ENCODE results near the gene HDAC8. TPM values are rescaled to one million over a fixed set of nuclear protein-coding genes. Genes with fewer than 3 reads are reported as not detected.

The HDAC8 gene
- total RNA-seq, 1 donor from 2014 or later = 22.3 TPM

GRCh38 chrX:72365126-72365525 lies 207.5 kb downstream of the HDAC8 start:
- Histone ChIP-seq H3K36me3 (ENCODE audit: control insufficient read depth, insufficient read depth, low read length) (no peaks in the 10 kb centered on the region), H3K4me3 (ENCODE audit: low read depth, low read length) (no peak overlapping the region), H3K27me3 (ENCODE audit: control insufficient read depth, insufficient read depth, low read length) (peaks cover 4% of the 10 kb centered on the region)
- DNase-seq (ENCODE audit: low read depth) = no peak
- TF ChIP-seq, protein P1, sequence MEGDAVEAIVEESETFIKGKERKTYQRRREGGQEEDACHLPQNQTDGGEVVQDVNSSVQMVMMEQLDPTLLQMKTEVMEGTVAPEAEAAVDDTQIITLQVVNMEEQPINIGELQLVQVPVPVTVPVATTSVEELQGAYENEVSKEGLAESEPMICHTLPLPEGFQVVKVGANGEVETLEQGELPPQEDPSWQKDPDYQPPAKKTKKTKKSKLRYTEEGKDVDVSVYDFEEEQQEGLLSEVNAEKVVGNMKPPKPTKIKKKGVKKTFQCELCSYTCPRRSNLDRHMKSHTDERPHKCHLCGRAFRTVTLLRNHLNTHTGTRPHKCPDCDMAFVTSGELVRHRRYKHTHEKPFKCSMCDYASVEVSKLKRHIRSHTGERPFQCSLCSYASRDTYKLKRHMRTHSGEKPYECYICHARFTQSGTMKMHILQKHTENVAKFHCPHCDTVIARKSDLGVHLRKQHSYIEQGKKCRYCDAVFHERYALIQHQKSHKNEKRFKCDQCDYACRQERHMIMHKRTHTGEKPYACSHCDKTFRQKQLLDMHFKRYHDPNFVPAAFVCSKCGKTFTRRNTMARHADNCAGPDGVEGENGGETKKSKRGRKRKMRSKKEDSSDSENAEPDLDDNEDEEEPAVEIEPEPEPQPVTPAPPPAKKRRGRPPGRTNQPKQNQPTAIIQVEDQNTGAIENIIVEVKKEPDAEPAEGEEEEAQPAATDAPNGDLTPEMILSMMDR (IDR thresholded peaks at IDR 0.05; ENCODE audit: insufficient read depth, low read length, poor library complexity, severe bottlenecking) = no peak

DNA sequence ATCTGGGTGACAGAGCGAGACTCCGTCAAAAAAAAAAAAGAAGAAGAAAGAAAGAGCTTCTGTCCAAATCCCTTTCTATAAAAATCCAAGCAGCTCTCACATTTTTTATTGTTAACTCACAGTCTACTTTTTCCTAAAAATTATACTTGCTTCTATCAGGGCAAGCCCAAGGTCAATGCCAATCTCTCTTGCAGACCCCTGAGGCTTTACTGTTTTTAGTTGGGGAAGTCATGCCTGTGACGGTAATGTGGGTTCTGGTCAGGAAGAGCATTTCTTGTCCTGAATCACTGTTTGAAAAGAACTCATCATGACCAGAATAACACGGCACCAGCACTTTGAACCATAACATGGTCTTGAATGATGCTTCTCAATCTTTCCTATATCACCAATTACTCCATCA lies 212.3 kb downstream of the HDAC8 start:
- TF ChIP-seq, protein P1 (IDR thresholded peaks at IDR 0.05; ENCODE audit: insufficient read depth, low read length, poor library complexity, severe bottlenecking) = no peak
- no peaks in the 10 kb centered on the region for H3K36me3 ChIP-seq (ENCODE audit: control insufficient read depth, insufficient read depth, low read length)
- no peak for DNase-seq (ENCODE audit: low read depth)
- no peak overlapping the region for H3K4me3 ChIP-seq (ENCODE audit: low read depth, low read length)
- peaks cover 2% of the 10 kb centered on the region for H3K27me3 ChIP-seq (ENCODE audit: control insufficient read depth, insufficient read depth, low read length)

DNA sequence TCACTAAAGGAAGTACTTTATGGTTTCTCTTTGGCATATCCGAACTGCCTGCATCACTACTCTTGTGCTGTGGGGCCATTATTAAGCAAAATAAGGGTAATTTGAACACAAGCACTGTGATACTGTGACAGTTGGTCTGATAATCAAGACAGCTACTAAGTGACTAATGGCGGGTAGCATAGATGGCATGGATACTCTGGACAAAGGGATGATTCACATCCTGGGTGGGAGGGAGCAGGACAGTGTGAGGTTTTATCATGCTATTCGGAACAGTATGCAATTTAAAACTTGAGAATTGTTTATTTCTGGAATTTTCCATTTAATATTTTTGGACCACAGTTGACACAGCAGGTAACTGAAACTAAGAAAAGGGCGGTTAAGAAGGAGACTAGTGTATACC lies 214.3 kb downstream of the HDAC8 start:
- peaks cover 5% of the 10 kb centered on the region for H3K27me3 ChIP-seq (ENCODE audit: control insufficient read depth, insufficient read depth, low read length)
- H3K36me3 ChIP-seq (ENCODE audit: control insufficient read depth, insufficient read depth, low read length) = no peaks in the 10 kb centered on the region
- TF ChIP-seq, protein P1 (IDR thresholded peaks at IDR 0.05; ENCODE audit: insufficient read depth, low read length, poor library complexity, severe bottlenecking) = no peak
- no peak for DNase-seq (ENCODE audit: low read depth)
- no peak overlapping the region for H3K4me3 ChIP-seq (ENCODE audit: low read depth, low read length)

DNA sequence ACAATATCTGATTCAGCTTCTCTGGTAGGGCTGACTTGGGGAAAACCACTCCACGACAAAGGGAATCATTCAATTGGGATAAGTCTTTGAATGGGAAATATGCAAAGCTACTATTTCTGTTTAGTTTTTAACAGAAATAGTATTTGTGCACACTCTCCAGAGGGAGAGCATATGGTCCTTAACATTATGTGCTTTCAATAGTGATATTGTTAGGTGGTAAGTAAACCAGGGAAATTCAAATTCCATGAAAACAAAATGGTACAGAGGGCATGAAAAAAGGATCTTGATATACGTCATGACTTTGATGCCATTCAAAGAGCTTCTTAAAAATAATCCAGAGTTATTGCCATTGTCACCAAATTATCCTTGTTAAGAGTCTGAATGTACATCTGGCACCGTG lies 219.9 kb downstream of the HDAC8 start:
- no peaks in the 10 kb centered on the region for H3K36me3 ChIP-seq (ENCODE audit: control insufficient read depth, insufficient read depth, low read length)
- no peak for DNase-seq (ENCODE audit: low read depth)
- TF ChIP-seq, protein P1 (IDR thresholded peaks at IDR 0.05; ENCODE audit: insufficient read depth, low read length, poor library complexity, severe bottlenecking) = no peak
- H3K4me3 ChIP-seq (ENCODE audit: low read depth, low read length) = no peak overlapping the region
- peaks cover 5% of the 10 kb centered on the region for H3K27me3 ChIP-seq (ENCODE audit: control insufficient read depth, insufficient read depth, low read length)

GRCh38 chrX:72351606-72352334 lies 220.9 kb downstream of the HDAC8 start:
- Histone ChIP-seq H3K4me3 (ENCODE audit: low read depth, low read length) (no peak overlapping the region), H3K36me3 (ENCODE audit: control insufficient read depth, insufficient read depth, low read length) (no peaks in the 10 kb centered on the region), H3K27me3 (ENCODE audit: control insufficient read depth, insufficient read depth, low read length) (peaks cover 2% of the 10 kb centered on the region)
- no peak for DNase-seq (ENCODE audit: low read depth)
- TF ChIP-seq, protein P1 (IDR thresholded peaks at IDR 0.05; ENCODE audit: insufficient read depth, low read length, poor library complexity, severe bottlenecking) = no peak

GRCh38 chrX:72349190-72349589 lies 223.5 kb downstream of the HDAC8 start:
- DNase-seq (ENCODE audit: low read depth) = no peak
- Histone ChIP-seq H3K4me3 (ENCODE audit: low read depth, low read length) (no peak overlapping the region), H3K27me3 (ENCODE audit: control insufficient read depth, insufficient read depth, low read length) (no peaks in the 10 kb centered on the region), H3K36me3 (ENCODE audit: control insufficient read depth, insufficient read depth, low read length) (no peaks in the 10 kb centered on the region)
- TF ChIP-seq, protein P1 (IDR thresholded peaks at IDR 0.05; ENCODE audit: insufficient read depth, low read length, poor library complexity, severe bottlenecking) = no peak

Measured in kidney epithelial cell (primary cell).